Measurements from ENCODE around the gene LPAR3.

GRCh38 chr1:84809023-84809422 lies 84.0 kb downstream of the LPAR3 start:
- TF ChIP-seq CTCF (conservative IDR thresholded peaks at IDR 0.05) (no peak), ZFX (IDR thresholded peaks at IDR 0.05) (no peak)
